Loucy (cell line): Measurements from ENCODE around the gene TSSC4.

Source experiments
- EZH2phosphoT487 ChIP-seq: fragments of 200-600 bp; IDR thresholded peaks from 2 replicates; pipeline ENCODE4 v1.6.1; 2018; ENCODE audit warnings: antibody characterized with exemption, mild to moderate bottlenecking, moderate library complexity, borderline replicate concordance
- TF ChIP-seq, protein P1 (sequence below): fragments of 200-600 bp; sonication (generic); conservative IDR thresholded peaks from 2 replicates; pipeline ENCODE4 v1.5.1; 2014; ENCODE audit warnings: mild to moderate bottlenecking, antibody characterized with exemption, low read length

DNA sequence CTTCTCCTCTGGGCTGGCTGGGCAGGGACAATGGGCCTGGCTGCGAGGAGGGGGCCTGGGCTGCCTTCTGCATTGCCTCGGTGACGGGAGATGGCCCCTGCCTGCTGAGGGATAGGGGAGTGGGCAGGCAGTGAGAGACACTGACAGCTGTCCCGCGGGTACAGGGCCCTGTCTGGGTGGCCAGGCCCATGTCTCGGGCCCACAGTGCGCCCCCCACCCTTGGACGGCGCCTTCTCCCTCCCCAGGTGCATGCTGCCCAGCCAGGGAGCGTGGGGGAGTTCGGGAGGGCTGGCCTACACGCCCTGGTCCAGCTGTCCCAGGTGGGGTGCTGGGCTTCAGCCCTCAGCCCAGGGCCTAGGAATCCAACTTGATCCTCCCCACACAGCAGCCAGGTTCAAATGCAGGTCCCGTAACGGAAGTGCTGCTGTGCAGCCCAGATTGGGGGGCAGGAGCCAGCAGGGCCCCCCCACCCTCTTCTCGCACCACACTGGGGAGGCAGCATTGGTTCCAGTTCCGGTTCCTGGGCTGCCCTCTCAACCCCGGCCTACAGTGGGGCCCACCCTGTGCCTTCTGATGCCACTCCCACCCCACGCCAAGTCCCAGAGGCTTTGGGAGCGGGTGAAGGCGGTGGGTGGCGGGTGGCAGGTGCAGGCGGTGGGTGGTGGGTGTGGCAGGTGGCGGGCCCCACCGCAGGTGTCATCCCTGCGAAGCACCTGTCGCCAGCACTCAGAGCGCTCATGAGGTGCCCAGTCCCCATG is 7.3 kb upstream of the TSSC4 start:
- TF ChIP-seq, protein P1, sequence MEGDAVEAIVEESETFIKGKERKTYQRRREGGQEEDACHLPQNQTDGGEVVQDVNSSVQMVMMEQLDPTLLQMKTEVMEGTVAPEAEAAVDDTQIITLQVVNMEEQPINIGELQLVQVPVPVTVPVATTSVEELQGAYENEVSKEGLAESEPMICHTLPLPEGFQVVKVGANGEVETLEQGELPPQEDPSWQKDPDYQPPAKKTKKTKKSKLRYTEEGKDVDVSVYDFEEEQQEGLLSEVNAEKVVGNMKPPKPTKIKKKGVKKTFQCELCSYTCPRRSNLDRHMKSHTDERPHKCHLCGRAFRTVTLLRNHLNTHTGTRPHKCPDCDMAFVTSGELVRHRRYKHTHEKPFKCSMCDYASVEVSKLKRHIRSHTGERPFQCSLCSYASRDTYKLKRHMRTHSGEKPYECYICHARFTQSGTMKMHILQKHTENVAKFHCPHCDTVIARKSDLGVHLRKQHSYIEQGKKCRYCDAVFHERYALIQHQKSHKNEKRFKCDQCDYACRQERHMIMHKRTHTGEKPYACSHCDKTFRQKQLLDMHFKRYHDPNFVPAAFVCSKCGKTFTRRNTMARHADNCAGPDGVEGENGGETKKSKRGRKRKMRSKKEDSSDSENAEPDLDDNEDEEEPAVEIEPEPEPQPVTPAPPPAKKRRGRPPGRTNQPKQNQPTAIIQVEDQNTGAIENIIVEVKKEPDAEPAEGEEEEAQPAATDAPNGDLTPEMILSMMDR: no peak
- no peak for TF ChIP-seq EZH2phosphoT487
